GM23338 (cell line): Measurements from ENCODE around the gene UGT1A7. TPM values are rescaled to one million over a fixed set of nuclear protein-coding genes. Genes with fewer than 3 reads are reported as not detected.

ENCODE experiments used
- ATAC-seq: fragments of 200-7000 bp; cut with Tn5 transposase; 3 replicates; pipeline ENCODE4 v1.9.1; 2020
- DNase-seq: peaks from one replicate; pipeline ENCODE4 v3.0.0-alpha.2; 2015; ENCODE audit warnings: low spot score
- H2AFZ ChIP-seq: fragments of 200-600 bp; sonication (generic); 2 replicates; pipeline ENCODE4 v1.8.0; 2016; ENCODE audit warnings: antibody characterized with exemption, mild to moderate bottlenecking, moderate library complexity
- H3F3A ChIP-seq: fragments of 200-600 bp; sonication (generic); replicated peaks from 2 replicates; pipeline ENCODE4 v1.8.0; 2017; ENCODE audit warnings: antibody characterized with exemption, mixed run types, low read depth
- H3K27ac ChIP-seq: fragments of 200-600 bp; sonication (generic); 2 replicates; pipeline ENCODE4 v1.6.1; 2016; ENCODE audit warnings: low read depth
- H3K27me3 ChIP-seq: fragments of 200-600 bp; sonication (generic); 2 replicates; pipeline ENCODE4 v1.8.0; 2016; ENCODE audit warnings: mild to moderate bottlenecking, mixed run types, moderate library complexity; ENCODE audit not compliant: insufficient read depth
- H3K36me3 ChIP-seq: fragments of 200-600 bp; sonication (generic); 2 replicates; pipeline ENCODE4 v1.8.0; 2016; ENCODE audit warnings: mild to moderate bottlenecking; ENCODE audit not compliant: insufficient read depth
- H3K4me1 ChIP-seq: fragments of 200-600 bp; sonication (generic); 2 replicates; pipeline ENCODE4 v1.8.0; 2016; ENCODE audit warnings: mild to moderate bottlenecking, moderate library complexity; ENCODE audit not compliant: insufficient read depth
- H3K4me2 ChIP-seq: fragments of 200-600 bp; sonication (generic); 2 replicates; pipeline ENCODE4 v1.7.1; 2017; ENCODE audit warnings: mixed run types
- H3K4me3 ChIP-seq: fragments of 200-600 bp; sonication (generic); 2 replicates; pipeline ENCODE4 v1.6.1; 2016; ENCODE audit warnings: mixed run types
- H3K79me2 ChIP-seq: fragments of 200-600 bp; sonication (generic); replicated peaks from 2 replicates; pipeline ENCODE4 v1.8.0; 2017; ENCODE audit warnings: mild to moderate bottlenecking; ENCODE audit not compliant: insufficient read depth
- H3K9me2 ChIP-seq: fragments of 200-600 bp; sonication (generic); 2 replicates; pipeline ENCODE4 v1.8.0; 2017; ENCODE audit not compliant: insufficient read depth
- H4K20me1 ChIP-seq: fragments of 200-600 bp; sonication (generic); replicated peaks from 2 replicates; pipeline ENCODE4 v1.8.0; 2017; ENCODE audit warnings: mild to moderate bottlenecking; ENCODE audit not compliant: insufficient read depth
- H3K27ac Mint-ChIP-seq: 2 replicates; pipeline ENCODE4 v1.8.0; 2020; ENCODE audit warnings: inconsistent platforms, mild to moderate bottlenecking, moderate library complexity, mixed read lengths
- H3K27me3 Mint-ChIP-seq: 3 replicates; pipeline ENCODE4 v1.8.0; 2022; ENCODE audit warnings: low read depth, mild to moderate bottlenecking, moderate library complexity, mixed read lengths, inconsistent platforms; ENCODE audit not compliant: insufficient read depth, poor library complexity
- H3K36me3 Mint-ChIP-seq: 3 replicates; pipeline ENCODE4 v1.8.0; 2021; ENCODE audit warnings: low read depth, mild to moderate bottlenecking, inconsistent platforms, moderate library complexity, mixed read lengths
- H3K4me1 Mint-ChIP-seq: 3 replicates; pipeline ENCODE4 v1.8.0; 2020; ENCODE audit warnings: mild to moderate bottlenecking, inconsistent platforms, mixed read lengths
- H3K4me3 Mint-ChIP-seq: 3 replicates; pipeline ENCODE4 v1.8.0; 2021; ENCODE audit warnings: moderate library complexity, mild to moderate bottlenecking, inconsistent platforms, mixed read lengths
- H3K9me3 Mint-ChIP-seq: 3 replicates; pipeline ENCODE4 v1.8.0; 2020; ENCODE audit warnings: moderate library complexity, mild to moderate bottlenecking, inconsistent platforms, mixed read lengths
- CREB1 ChIP-seq: fragments of 250-450 bp; sonication (Bioruptor Pico); IDR thresholded peaks from 2 replicates; pipeline ENCODE4 v1.5.0; 2020; ENCODE audit warnings: low read depth, mild to moderate bottlenecking, moderate library complexity
- CTCF ChIP-seq, 2 experiments: fragments of 200-600 bp in 1 of 2; sonication (generic) in 1 of 2; conservative IDR thresholded peaks; 2 replicates each; pipeline versions ENCODE4 v1.5.1 to v1.6.1; 2016 to 2017; ENCODE audit warnings: antibody characterized with exemption in 2 of 2, low read depth in 2 of 2, mild to moderate bottlenecking in 2 of 2, moderate library complexity in 1 of 2
- ETS1 ChIP-seq: IDR thresholded peaks from 2 replicates; pipeline ENCODE4 v1.6.1; 2016; ENCODE audit warnings: antibody characterized with exemption
- EZH2 ChIP-seq: fragments of 200-600 bp; sonication (generic); IDR thresholded peaks from one replicate; pipeline ENCODE4 v1.8.0; 2017; ENCODE audit warnings: antibody characterized with exemption, mild to moderate bottlenecking, low read depth; ENCODE audit not compliant: unreplicated experiment
- EZH2phosphoT487 ChIP-seq: fragments of 200-600 bp; sonication (generic); IDR thresholded peaks from one replicate; pipeline ENCODE4 v1.8.1; 2018; ENCODE audit warnings: antibody characterized with exemption; ENCODE audit not compliant: unreplicated experiment
- JUNB ChIP-seq: IDR thresholded peaks from one replicate; pipeline ENCODE4 v1.6.1; 2016; ENCODE audit warnings: antibody characterized with exemption; ENCODE audit not compliant: unreplicated experiment
- NANOG ChIP-seq: IDR thresholded peaks from 2 replicates; pipeline ENCODE4 v1.6.1; 2016; ENCODE audit warnings: antibody characterized with exemption, borderline replicate concordance
- POLR2AphosphoS5 ChIP-seq: IDR thresholded peaks from 2 replicates; pipeline ENCODE4 v1.6.1; 2016; ENCODE audit warnings: antibody characterized with exemption, low read depth
- REST ChIP-seq: IDR thresholded peaks from one replicate; pipeline ENCODE4 v1.6.1; 2018; ENCODE audit warnings: antibody characterized with exemption; ENCODE audit not compliant: unreplicated experiment
- STAT1 ChIP-seq: IDR thresholded peaks from one replicate; pipeline ENCODE4 v1.6.1; 2016; ENCODE audit warnings: antibody characterized with exemption; ENCODE audit not compliant: unreplicated experiment
- ZNF114 ChIP-seq: fragments of 250-450 bp; sonication (Bioruptor Pico); IDR thresholded peaks from 2 replicates; pipeline ENCODE4 v1.5.0; 2020; ENCODE audit warnings: mild to moderate bottlenecking, moderate library complexity
- ZNF331 ChIP-seq: fragments of 250-450 bp; sonication (Bioruptor Pico); IDR thresholded peaks from 2 replicates; pipeline ENCODE4 v1.5.0; 2020; ENCODE audit warnings: low read depth, mild to moderate bottlenecking, moderate library complexity
- polyA plus RNA-seq: library from polyadenylated mRNA; unstranded; fragments of >200 nt; fragmentation: Nextera tagmentation; extraction: Ambion mirVana; gene quantifications from 2 replicates; pipeline ENCODE4 v1.2.1, GENCODE V29; 2016
- total RNA-seq: library from RNA; depleted of rRNA; stranded (reverse); fragments of >200 nt; shearing (Covaris generic); gene quantifications from 2 replicates; pipeline ENCODE4 v1.2.3, GENCODE V29; 2014

Gene UGT1A7
- total and polyA plus RNA-seq, 2 experiments from 2014 or later = not detected

- Histone ChIP-seq H3K27me3 (no peaks in the 10 kb centered on the region), H3K27ac (no peak overlapping the region), H4K20me1 (no peaks in the 10 kb centered on the region), H3K4me1 (no peaks in the 10 kb centered on the region), H3F3A (no peaks in the 10 kb centered on the region), H3K9me2 (no peaks in the 10 kb centered on the region; the same call in 1 of the 2 replicates), H3K36me3 (no peaks in the 10 kb centered on the region), H3K4me3 (no peak overlapping the region), H2AFZ (no peak overlapping the region), H3K79me2 (no peaks in the 10 kb centered on the region), H3K4me2 (no peak overlapping the region)
- H3K4me3 Mint-ChIP-seq = no peak overlapping the region
- no peak overlapping the region for H3K27ac Mint-ChIP-seq
- DNase-seq = no peak
- no peaks in the 10 kb centered on the region for H3K27me3 Mint-ChIP-seq
- no peak for TF ChIP-seq NANOG
- no peaks in the 10 kb centered on the region for H3K36me3 Mint-ChIP-seq
- H3K9me3 Mint-ChIP-seq = peaks cover 7% of the 10 kb centered on the region; the same call in 1 of the 3 replicates
- ATAC-seq = no peak
- no peaks in the 10 kb centered on the region; the same call in 2 of the 3 replicates for H3K4me1 Mint-ChIP-seq
Observed at GRCh38 chr2:233758849-233759248, 77.1 kb downstream of the UGT1A7 start.

- no peaks in the 10 kb centered on the region for H3K79me2 ChIP-seq
- Mint-ChIP-seq H3K27me3 (no peaks in the 10 kb centered on the region), H3K4me3 (no peak within 1 kb of the TSS), H3K9me3 (peaks cover 4% of the 10 kb centered on the region; the same call in 1 of the 3 replicates), H3K4me1 (no peaks in the 10 kb centered on the region; the same call in 2 of the 3 replicates), H3K27ac (no peak within 1 kb of the TSS), H3K36me3 (no peaks in the 10 kb centered on the region)
- H3K9me2 ChIP-seq = no peaks in the 10 kb centered on the region; the same call in 1 of the 2 replicates
- H2AFZ ChIP-seq = no peak within 1 kb of the TSS
- H3K4me2 ChIP-seq = no peak within 1 kb of the TSS
- H3K27ac ChIP-seq = no peak within 1 kb of the TSS
- no peak for DNase-seq
- no peaks in the 10 kb centered on the region for H4K20me1 ChIP-seq
- no peak for ATAC-seq
- H3K36me3 ChIP-seq = no peaks in the 10 kb centered on the region
- H3K4me1 ChIP-seq = no peaks in the 10 kb centered on the region
- H3F3A ChIP-seq = no peaks in the 10 kb centered on the region
- no peak within 1 kb of the TSS for H3K4me3 ChIP-seq
- H3K27me3 ChIP-seq = no peaks in the 10 kb centered on the region
- TF ChIP-seq ZNF114 (no peak), ETS1 (no peak), REST (no peak), POLR2AphosphoS5 (no peak), CTCF (conservative IDR thresholded peaks at IDR 0.05; ENCODE audit: low read depth in 2 of 2) (no peak), NANOG (no peak), EZH2 (no peak), CREB1 (no peak), EZH2phosphoT487 (no peak), STAT1 (no peak), JUNB (no peak), ZNF331 (no peak)
Observed at GRCh38 chr2:233760043-233760442, 78.3 kb downstream of the UGT1A7 start, which contains the start of gene UGT1A1. Gene UGT1A1, plus strand, starts transcription at chr2:233760270. Its CDS starts 18 bp downstream, at chr2:233760288.
